GM13977 (cell line): Measurements from ENCODE around the gene PIF1.
A peak's percentile ranks its signal among the peaks of the same experiment; 100 is the strongest.
"Not testable (repeated sequence)": the region's sequence is repeated elsewhere in the genome, so short reads cannot be mapped to it uniquely, and the experiment has no call there.

Experiments used
- DNase-seq: peaks from one replicate; pipeline ENCODE4 v3.0.0; 2012; ENCODE audit warnings: low spot score
- in situ Hi-C: fragments of 300-500 bp; cut with MboI; formaldehyde crosslinking; loops from one replicate; pipeline ENCODE4 v1.12.0; 2022; ENCODE audit warnings: low sequenced_read_pairs, low pct_unique_long_range_greater_than_20kb, mixed read lengths, inconsistent platforms; ENCODE audit not compliant: unreplicated experiment
- TF ChIP-seq, protein P1 (sequence below): IDR thresholded peaks from 2 replicates; pipeline ENCODE4 v1.5.1; 2012; ENCODE audit warnings: mild to moderate bottlenecking, control low read depth; ENCODE audit not compliant: insufficient read depth; ENCODE audit errors: extremely low read depth, missing control alignments

PIF1 gene

DNA sequence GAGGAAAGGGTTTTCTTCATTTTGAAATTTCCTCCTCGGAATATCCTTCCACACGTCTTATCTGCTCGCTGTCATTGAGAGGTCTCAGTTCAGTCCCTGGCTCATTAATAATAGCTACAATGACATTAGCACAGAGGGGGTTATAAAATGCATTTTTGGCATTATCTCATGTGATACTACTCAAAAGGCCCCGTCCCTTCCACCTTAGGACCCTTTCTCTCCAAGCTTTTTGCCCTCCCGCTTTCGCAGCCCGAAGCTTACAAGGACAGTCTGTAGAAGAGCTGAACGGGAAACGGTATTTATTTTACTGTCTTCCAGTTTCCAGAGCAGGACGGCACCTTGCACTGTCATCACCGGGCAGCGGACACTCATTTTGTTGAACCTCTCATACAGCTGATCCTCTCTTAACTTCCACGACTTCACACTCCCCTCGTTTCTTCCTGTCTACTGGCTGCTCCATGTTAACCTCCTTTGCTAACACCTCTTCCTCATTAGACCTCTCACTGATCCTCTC lies 10.6 kb upstream of the PIF1 start:
- DNase-seq = no peak
- TF ChIP-seq, protein P1, sequence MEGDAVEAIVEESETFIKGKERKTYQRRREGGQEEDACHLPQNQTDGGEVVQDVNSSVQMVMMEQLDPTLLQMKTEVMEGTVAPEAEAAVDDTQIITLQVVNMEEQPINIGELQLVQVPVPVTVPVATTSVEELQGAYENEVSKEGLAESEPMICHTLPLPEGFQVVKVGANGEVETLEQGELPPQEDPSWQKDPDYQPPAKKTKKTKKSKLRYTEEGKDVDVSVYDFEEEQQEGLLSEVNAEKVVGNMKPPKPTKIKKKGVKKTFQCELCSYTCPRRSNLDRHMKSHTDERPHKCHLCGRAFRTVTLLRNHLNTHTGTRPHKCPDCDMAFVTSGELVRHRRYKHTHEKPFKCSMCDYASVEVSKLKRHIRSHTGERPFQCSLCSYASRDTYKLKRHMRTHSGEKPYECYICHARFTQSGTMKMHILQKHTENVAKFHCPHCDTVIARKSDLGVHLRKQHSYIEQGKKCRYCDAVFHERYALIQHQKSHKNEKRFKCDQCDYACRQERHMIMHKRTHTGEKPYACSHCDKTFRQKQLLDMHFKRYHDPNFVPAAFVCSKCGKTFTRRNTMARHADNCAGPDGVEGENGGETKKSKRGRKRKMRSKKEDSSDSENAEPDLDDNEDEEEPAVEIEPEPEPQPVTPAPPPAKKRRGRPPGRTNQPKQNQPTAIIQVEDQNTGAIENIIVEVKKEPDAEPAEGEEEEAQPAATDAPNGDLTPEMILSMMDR = peak; percentile 12
- in situ Hi-C loops = no loop called here

DNA sequence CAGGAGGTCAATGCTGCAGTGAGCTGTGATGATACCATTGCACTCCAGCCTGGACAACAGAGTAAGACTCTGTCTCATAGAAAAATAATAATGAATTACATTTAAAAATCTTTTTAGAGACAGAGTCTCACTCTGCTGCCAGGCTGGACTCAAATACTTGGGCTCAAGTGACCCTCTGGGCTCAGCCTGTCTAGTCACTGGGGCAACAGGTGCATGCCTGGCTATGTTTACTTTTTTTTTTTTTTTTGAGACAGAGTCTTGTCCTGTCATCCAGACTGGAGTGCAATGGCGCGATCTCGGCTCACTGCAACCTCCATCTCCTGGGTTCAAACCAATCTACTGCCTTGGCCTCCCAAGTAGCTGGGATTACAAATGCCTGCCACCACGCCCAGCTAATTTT lies 8.2 kb upstream of the PIF1 start:
- no peak for DNase-seq
- TF ChIP-seq, protein P1 = no peak
- in situ Hi-C loops = no loop called here

GRCh38 chr15:64828985-64829384 lies 3.5 kb upstream of the PIF1 start:
- no peak for DNase-seq
- TF ChIP-seq, protein P1 = no peak
- in situ Hi-C loops = no loop called here

DNA sequence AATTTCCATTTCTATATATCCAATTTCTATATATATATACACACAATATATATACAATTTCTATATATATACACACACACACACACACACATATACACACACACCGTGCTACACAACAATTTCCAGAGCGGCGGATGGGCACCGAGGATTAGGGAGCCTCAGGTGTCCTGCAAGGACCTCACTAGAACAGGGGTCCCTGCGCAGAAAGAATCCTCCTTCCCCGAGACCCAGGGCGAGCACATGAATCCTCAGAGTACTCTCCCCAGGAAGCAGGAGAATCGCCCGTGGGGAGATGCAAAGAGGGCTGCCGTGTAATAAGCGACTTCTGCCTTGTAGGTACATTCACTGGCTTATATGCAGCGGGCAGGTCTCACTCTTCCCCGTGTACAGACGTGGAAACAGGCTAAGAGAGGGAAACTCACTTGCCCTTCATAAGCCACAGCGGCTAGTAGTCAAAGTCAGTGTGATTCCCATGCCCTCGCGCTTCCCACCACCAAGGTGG lies 467 bp downstream of the PIF1 start:
- TF ChIP-seq, protein P1 = no peak
- in situ Hi-C loops = no loop called here
- DNase-seq = no peak

DNA sequence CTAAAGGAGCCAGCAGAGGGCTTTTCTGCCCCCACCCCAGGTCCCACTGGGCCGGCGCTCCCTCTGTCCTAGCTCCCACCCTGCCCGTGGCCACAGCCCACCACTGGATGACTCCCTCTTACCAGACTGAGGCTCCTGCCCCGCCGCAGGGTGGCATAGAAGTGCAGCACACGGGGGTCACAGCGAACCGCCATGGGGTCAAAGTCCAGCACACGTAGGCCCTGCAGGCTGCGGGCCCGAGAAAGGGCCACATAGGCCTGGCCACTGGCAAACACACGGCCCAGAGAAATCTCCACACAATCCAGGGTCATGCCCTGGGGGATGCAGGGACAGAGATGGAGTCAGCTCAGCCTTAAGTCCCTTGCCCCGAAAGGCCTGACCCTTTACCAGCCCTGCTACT lies 9.0 kb downstream of the PIF1 start:
- in situ Hi-C loops = no loop called here
- TF ChIP-seq, protein P1 = no peak
- DNase-seq = no peak

DNA sequence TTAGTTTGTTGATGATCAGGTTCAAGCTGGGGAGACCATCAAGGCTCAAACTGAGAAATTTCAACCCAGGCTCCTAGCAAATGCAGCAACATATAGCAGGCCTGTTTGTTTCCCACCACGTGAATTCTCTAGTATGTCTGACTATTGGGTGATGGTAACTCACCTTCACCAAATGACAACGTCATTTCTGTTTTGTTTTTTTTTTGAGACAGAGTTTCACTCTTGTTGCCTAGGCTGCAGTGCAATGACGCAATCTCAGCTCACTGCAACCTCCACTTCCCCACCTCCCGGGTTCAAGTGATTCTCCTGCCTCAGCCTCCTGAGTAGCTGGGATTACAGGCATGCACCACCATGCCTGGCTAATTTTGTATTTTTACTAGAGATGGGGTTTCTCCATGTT lies 10.5 kb downstream of the PIF1 start:
- in situ Hi-C loops, DNase-seq: not testable (repeated sequence)

DNA sequence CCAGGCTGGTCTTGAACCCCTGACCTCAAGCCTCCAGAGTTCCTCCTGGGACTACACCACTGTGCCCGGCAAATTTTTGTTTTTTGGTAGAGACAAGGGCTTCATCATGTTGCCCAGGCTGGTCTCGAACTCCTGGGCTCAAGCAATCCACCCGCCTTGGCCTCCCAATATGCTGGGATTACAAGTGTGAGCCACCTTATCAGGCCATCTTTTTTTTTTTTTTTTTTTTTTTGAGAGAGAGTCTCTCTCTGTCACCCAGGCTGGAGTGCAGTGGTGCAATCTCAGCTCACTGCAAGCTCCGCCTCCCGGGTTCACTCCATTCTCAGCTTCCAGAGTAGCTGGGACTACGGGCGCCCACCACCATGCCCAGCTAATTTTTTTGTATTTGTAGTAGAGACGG lies 11.2 kb downstream of the PIF1 start:
- DNase-seq, in situ Hi-C loops: not testable (repeated sequence)

DNA sequence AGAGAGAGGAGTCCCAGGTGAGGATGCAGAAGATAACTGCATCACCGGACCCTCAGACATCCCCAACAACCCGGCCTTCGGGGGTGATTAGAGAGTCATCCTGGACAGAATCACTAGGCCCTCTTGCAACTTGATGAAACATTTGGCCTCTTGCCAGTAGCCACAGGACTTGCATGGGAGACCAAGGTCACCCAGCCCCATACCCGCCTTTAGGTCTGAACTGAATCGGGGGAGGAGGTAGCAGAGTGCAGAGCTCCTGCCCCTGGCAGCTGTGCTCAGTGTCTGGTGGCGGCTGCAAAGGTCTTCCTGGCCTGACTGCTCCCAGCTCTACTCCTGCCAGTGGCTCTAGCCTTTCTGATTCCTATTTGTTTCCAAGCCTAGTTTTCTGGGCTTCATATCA lies 12.4 kb downstream of the PIF1 start:
- in situ Hi-C loops = no loop called here
- TF ChIP-seq, protein P1 = no peak
- DNase-seq = no peak
